GM12801 (cell line): ENCODE measurements around the gene AHCTF1.

Experiments
- CTCF ChIP-seq: IDR thresholded peaks from one replicate; pipeline ENCODE4 v1.5.1; 2011; ENCODE audit warnings: control low read depth; ENCODE audit not compliant: insufficient read length; ENCODE audit errors: extremely low read depth

The AHCTF1 gene

GRCh38 chr1:246919902-246920301 lies 11.8 kb downstream of the AHCTF1 start:
- no peak for TF ChIP-seq CTCF

- TF ChIP-seq CTCF, result no peak
Measured at GRCh38 chr1:246907472-246907871, 24.3 kb downstream of the AHCTF1 start.

- no peak for TF ChIP-seq CTCF
Measured at GRCh38 chr1:246906833-246907232, 24.9 kb downstream of the AHCTF1 start.

DNA sequence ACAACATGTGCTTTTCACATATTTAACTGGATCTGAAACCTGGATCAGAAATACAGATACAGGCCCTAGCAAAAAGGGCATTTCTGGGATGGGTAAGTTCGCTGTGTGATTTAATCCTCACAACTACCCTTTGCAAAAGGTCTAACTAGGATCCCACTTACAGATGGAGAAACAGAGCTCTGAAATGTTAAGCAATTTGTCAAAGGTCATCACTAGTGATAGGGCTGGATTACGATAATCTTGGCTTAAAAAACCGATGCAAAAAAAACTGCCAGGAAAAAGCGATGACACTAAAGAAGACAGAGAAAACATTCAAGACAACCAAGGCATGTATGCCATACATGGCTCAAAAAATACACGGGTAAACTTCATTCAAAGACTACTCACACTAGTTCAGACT lies 29.9 kb downstream of the AHCTF1 start:
- no peak for TF ChIP-seq CTCF

- TF ChIP-seq CTCF, result no peak
Measured at GRCh38 chr1:246897302-246897701, 34.4 kb downstream of the AHCTF1 start.

DNA sequence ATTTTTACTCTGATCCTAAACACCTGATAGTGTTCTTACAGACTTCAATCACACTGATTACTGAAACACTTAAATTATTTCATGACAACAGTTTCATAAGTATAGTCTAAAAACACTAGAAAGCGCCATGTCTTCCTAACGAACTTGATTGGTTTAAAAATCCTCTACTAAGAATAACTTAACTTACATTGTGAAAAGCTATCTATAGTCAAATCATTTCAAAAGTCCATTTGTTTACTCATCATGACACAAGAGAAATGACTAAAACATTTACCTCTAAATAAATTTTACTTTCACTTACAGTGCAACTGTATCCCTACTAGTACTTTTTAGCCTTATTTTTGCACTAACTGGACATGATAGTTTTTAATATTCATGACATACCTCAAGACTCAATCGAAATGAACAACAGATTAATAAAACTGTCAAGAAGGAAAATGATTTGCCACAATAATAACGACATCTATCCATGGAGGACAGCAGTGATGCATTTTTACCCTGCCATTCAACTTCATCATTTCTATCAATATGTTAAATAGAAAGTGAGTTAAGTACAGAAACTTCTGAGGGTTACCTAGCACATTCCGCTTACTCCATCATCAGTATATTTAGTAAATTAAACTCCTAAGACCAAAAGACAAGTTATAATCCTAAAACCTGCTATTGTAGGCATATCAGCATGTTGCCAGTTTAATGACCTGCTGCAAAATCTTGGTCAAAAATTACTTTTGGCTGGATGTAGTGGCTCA lies 38.4 kb downstream of the AHCTF1 start:
- TF ChIP-seq CTCF, result no peak

DNA sequence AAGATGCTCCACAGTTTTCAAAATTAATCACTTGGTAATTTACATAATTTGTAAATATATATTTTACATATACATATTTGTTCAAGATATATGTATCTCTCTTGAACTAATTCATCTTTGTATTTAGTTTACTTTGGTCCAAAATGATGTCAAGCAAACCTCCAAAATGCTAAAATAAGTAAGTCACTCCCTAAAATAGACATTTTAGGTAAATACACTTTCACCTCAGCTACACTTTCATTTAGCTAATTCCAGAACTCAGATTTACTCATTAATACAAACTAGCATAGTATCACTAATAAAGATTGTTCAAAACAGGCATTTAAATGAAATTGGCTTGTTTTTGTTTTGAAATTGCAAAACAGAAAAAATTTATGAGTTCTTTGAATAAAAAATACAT lies 40.6 kb downstream of the AHCTF1 start:
- TF ChIP-seq CTCF, result no peak
